GM10248 (cell line): Measurements from ENCODE around the gene DPP10.

ENCODE experiments used
- CTCF ChIA-PET: fragments of 300-600 bp; sonication (Branson Sonifier 250); formaldehyde crosslinking; extraction: SDS; loops from one replicate; lab custom pipeline; 2021; ENCODE audit warnings: antibody characterized with exemption; lab: Yijun Ruan, JAX
- POLR2A ChIA-PET: fragments of 350-650 bp; sonication (Branson Sonifier 250); formaldehyde crosslinking; extraction: SDS; loops from one replicate; lab custom pipeline; 2020; ENCODE audit warnings: antibody characterized with exemption; lab: Yijun Ruan, JAX
- DNase-seq: peaks from one replicate; pipeline ENCODE4 v3.0.0; 2012; ENCODE audit errors: extremely low spot score
- TF ChIP-seq, protein P1 (sequence below): IDR thresholded peaks from 2 replicates; pipeline ENCODE4 v1.5.1; 2012; ENCODE audit warnings: mild to moderate bottlenecking, low read depth; ENCODE audit errors: extremely low read depth, missing control alignments, control extremely low read depth

The DPP10 gene

DNA sequence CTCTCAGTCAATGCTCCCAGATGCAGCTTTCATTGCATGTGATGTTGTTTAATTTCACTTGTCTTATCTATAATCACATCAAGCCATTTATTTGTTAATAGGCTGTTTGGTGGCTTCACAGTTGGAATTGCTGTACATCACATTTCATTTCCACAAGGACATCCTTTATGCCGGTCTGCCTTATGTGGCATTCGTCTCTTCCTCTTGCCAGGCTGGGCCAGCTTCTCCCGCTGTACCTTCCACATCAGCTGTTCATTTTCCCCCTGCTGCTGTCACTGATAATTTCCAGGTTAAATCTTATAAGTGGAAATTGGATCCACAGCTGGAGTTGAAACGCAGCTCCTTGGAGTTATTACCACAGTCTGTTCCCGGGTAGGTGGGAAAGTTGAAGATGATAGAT lies 110.6 kb downstream of the DPP10 start:
- TF ChIP-seq, protein P1, sequence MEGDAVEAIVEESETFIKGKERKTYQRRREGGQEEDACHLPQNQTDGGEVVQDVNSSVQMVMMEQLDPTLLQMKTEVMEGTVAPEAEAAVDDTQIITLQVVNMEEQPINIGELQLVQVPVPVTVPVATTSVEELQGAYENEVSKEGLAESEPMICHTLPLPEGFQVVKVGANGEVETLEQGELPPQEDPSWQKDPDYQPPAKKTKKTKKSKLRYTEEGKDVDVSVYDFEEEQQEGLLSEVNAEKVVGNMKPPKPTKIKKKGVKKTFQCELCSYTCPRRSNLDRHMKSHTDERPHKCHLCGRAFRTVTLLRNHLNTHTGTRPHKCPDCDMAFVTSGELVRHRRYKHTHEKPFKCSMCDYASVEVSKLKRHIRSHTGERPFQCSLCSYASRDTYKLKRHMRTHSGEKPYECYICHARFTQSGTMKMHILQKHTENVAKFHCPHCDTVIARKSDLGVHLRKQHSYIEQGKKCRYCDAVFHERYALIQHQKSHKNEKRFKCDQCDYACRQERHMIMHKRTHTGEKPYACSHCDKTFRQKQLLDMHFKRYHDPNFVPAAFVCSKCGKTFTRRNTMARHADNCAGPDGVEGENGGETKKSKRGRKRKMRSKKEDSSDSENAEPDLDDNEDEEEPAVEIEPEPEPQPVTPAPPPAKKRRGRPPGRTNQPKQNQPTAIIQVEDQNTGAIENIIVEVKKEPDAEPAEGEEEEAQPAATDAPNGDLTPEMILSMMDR, result no peak
- ChIA-PET POLR2A (no interaction called here), CTCF (interaction anchor here (2.1 kb wide), 1 partner anchor 11 kb away, joined by 8 read pairs; no protein-coding TSS in a partner anchor)
- no peak for DNase-seq

DNA sequence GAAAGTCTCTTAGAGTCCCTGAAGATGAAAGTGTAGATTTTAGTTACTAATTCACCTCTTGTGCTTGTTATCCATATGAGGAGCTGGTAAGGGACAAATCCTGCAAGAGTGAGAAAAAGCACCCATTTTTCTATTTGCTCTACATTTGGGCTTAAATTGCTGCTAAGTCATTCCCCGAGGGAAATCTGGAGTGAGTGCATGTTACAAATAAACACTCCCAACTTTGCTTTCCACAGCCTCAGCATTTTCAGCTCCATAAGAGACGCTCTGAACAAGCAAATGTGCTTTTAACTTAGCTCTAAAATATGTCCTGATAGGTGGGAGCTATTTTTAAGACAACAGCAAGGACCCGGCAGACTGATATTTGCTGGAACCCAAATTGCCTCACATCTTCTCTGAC lies 126.7 kb downstream of the DPP10 start:
- ChIA-PET POLR2A (no interaction called here), CTCF (no interaction called here)
- no peak for DNase-seq
- TF ChIP-seq, protein P1, result no peak

DNA sequence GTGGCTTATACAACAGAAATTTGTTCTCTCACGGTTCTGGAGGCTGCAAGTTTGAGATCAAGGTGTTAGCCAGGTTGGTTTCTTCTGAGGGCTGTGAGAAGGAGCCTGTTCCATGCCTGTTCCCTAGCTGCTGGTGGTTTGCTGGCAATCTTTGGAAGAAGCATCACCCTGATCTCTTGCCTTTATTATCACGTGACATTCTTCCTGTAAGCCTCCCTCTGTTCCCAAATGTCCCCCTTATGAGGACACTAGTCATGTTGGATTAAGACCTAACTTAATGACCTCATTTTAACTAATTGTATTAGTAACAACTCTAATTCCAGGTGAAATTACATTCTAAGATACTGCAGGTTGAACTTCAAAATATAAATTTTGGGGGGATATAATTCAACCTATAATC lies 135.2 kb downstream of the DPP10 start:
- POLR2A ChIA-PET, result no interaction called here
- TF ChIP-seq, protein P1, result no peak
- no peak for DNase-seq
- CTCF ChIA-PET, result interaction anchor here (1.0 kb wide), 1 partner anchor 10 kb away, joined by 3 read pairs; no protein-coding TSS in a partner anchor

DNA sequence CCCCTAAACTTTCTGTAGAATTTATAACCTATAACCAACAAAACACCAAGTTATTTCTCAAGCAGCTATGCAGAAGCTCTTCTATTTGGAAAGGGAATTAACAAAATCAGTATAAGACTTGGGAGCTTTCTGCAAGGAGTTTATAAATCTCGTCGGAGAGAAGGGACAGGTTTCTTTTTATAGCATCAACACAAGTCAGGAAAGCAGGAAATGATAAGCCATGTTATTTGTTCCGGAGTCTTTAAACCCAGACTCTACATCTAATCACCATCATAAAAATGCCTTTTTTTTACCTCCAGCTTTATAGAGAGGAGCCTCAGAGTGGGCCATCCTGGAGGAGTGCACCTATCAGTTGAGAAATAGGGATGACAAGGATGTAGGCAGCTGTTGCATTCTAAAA lies 137.1 kb downstream of the DPP10 start:
- TF ChIP-seq, protein P1, result no peak
- ChIA-PET POLR2A (no interaction called here), CTCF (no interaction called here)

DNA sequence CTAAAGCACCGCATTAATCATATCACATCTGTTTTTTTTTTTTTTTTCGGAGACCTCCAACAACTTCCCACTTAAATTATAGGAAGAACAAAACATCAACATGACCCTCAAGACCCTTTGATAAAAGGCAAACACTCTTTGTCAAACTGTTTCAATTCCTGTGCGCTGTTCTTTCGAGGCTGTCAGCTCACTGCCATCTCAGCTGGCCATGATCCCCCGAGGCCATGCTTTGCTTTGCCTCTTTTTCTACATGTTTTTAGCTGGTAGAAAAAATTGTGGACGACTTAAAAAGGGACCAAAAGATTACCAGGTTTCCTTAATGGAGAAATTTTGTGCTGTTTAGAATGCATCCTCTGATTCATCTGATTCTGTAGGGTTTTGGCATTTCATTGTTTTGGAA lies 138.2 kb downstream of the DPP10 start:
- no peak for DNase-seq
- CTCF ChIA-PET, result no interaction called here
- POLR2A ChIA-PET, result no interaction called here
- TF ChIP-seq, protein P1, result no peak

More for the DNA sequence above, 137.1 kb downstream of the DPP10 start:
- DNase-seq, result no peak

DNA sequence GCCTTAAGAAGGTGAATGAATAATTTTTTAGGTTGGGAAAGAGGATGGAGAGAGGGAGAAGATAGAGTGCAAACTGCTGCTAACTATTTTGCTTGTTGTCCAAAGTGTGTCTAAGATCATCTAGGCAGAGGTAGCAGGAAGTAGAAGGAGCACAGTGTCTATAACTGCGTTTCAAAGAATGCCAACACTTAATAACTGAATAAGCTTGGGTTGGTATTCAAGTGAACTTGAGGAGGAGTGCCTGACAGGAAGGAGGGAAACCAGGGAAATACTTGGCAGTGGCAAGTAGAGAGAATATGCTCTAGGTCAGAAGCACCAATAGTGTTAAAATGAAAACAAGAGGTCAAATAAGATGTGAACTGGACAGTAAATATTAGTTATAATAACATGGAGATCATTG lies 155.9 kb downstream of the DPP10 start:
- TF ChIP-seq, protein P1, result no peak
- CTCF ChIA-PET, result no interaction called here
- POLR2A ChIA-PET, result no interaction called here
- DNase-seq, result no peak

DNA sequence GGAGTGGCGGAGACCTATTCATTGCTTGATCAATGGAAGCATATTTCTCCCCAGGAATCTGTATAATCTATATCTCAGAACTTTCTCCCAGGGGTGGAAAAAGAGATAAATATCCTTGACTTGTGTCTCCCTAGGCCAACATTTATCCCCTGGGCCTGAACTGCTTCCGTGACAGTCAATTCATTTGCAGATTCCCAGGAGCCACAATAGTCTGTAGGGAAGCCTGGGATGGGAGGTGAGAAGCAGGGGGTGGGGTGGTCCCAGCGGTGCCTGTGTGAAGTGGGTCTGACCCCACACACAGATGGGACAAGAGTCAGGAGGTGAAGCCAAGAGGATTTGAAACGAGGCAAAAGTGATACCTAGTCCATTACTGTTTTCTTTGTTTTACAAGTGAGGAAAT lies 166.8 kb downstream of the DPP10 start:
- CTCF ChIA-PET, result no interaction called here
- TF ChIP-seq, protein P1, result no peak
- no peak for DNase-seq
- POLR2A ChIA-PET, result no interaction called here
